Hepatocyte (in vitro differentiated cells): Measurements from ENCODE around the gene ITSN1. TPM values are rescaled to one million over a fixed set of nuclear protein-coding genes. Genes with fewer than 3 reads are reported as not detected.
A peak's percentile ranks its signal among the peaks of the same experiment; 100 is the strongest.

ENCODE experiments used
- DNase-seq: peaks from one replicate; pipeline ENCODE4 v3.0.0-alpha.2; 2016; ENCODE audit warnings: low spot score
- H2AFZ ChIP-seq: fragments of 200-600 bp; sonication (generic); 2 replicates; pipeline ENCODE4 v1.6.0; 2016; ENCODE audit warnings: antibody characterized with exemption, mild to moderate bottlenecking
- H3K27ac ChIP-seq: fragments of 200-600 bp; sonication (generic); 2 replicates; pipeline ENCODE4 v1.5.1; 2016; ENCODE audit warnings: mild to moderate bottlenecking
- H3K27me3 ChIP-seq: fragments of 200-600 bp; sonication (generic); 2 replicates; pipeline ENCODE4 v1.6.1; 2016
- H3K36me3 ChIP-seq: fragments of 200-600 bp; sonication (generic); replicated peaks from 2 replicates; pipeline ENCODE4 v1.5.1; 2016; ENCODE audit warnings: low read depth; ENCODE audit not compliant: insufficient read depth
- H3K4me1 ChIP-seq: fragments of 200-600 bp; sonication (generic); 2 replicates; pipeline ENCODE4 v1.5.1; 2016; ENCODE audit warnings: mild to moderate bottlenecking, moderate library complexity; ENCODE audit not compliant: insufficient read depth
- H3K4me2 ChIP-seq: fragments of 200-600 bp; sonication (generic); 2 replicates; pipeline ENCODE4 v1.6.0; 2016
- H3K4me3 ChIP-seq: fragments of 200-600 bp; sonication (generic); 2 replicates; pipeline ENCODE4 v1.5.1; 2016; ENCODE audit warnings: mild to moderate bottlenecking
- H3K79me2 ChIP-seq: fragments of 200-600 bp; sonication (generic); 2 replicates; pipeline ENCODE4 v1.6.0; 2017; ENCODE audit warnings: mild to moderate bottlenecking
- H3K9me2 ChIP-seq: fragments of 200-600 bp; sonication (generic); replicated peaks from 2 replicates; pipeline ENCODE4 v1.6.0; 2017; ENCODE audit warnings: mild to moderate bottlenecking; ENCODE audit not compliant: insufficient read depth
- H3K9me3 ChIP-seq: fragments of 200-600 bp; sonication (generic); 2 replicates; pipeline ENCODE4 v1.5.1; 2016; ENCODE audit warnings: low read depth, mild to moderate bottlenecking
- H4K20me1 ChIP-seq: fragments of 200-600 bp; sonication (generic); 2 replicates; pipeline ENCODE4 v1.6.0; 2016; ENCODE audit warnings: mild to moderate bottlenecking; ENCODE audit not compliant: insufficient read depth, poor library complexity, severe bottlenecking
- EZH2 ChIP-seq: fragments of 200-600 bp; sonication (generic); IDR thresholded peaks from 2 replicates; pipeline ENCODE4 v1.6.1; 2016; ENCODE audit warnings: antibody characterized with exemption, mild to moderate bottlenecking, borderline replicate concordance
- EZH2phosphoT487 ChIP-seq: fragments of 200-600 bp; sonication (generic); IDR thresholded peaks from one replicate; pipeline ENCODE4 v1.6.1; 2018; ENCODE audit warnings: antibody characterized with exemption, mild to moderate bottlenecking, low read depth, moderate library complexity; ENCODE audit not compliant: unreplicated experiment, severe bottlenecking
- WGBS: methylation state at CpG from one replicate; pipeline ENCODE4 v1.1.6; 2016; ENCODE audit warnings: low lambda C conversion rate; ENCODE audit errors: missing lambda C conversion rate; 5-methylcytosine and 5-hydroxymethylcytosine counted together
- polyA plus RNA-seq: library from polyadenylated mRNA; unstranded; fragments of >200 nt; fragmentation: Nextera tagmentation; extraction: Ambion mirVana; gene quantifications from 2 replicates; pipeline ENCODE4 v1.2.1, GENCODE V29; 2016
- total RNA-seq: library from RNA; depleted of rRNA; stranded (reverse); fragments of >200 nt; gene quantifications from 2 replicates; pipeline ENCODE4 v1.2.3, GENCODE V29; 2014
- TF ChIP-seq, protein P1 (sequence below): fragments of 200-600 bp; sonication (generic); IDR thresholded peaks from 2 replicates; pipeline ENCODE4 v1.5.1; 2016; ENCODE audit warnings: antibody characterized with exemption, mild to moderate bottlenecking; ENCODE audit not compliant: poor library complexity

ITSN1 gene
- total and polyA plus RNA-seq, 2 experiments from 2014 or later: 43.6 to 46.0 TPM

DNA sequence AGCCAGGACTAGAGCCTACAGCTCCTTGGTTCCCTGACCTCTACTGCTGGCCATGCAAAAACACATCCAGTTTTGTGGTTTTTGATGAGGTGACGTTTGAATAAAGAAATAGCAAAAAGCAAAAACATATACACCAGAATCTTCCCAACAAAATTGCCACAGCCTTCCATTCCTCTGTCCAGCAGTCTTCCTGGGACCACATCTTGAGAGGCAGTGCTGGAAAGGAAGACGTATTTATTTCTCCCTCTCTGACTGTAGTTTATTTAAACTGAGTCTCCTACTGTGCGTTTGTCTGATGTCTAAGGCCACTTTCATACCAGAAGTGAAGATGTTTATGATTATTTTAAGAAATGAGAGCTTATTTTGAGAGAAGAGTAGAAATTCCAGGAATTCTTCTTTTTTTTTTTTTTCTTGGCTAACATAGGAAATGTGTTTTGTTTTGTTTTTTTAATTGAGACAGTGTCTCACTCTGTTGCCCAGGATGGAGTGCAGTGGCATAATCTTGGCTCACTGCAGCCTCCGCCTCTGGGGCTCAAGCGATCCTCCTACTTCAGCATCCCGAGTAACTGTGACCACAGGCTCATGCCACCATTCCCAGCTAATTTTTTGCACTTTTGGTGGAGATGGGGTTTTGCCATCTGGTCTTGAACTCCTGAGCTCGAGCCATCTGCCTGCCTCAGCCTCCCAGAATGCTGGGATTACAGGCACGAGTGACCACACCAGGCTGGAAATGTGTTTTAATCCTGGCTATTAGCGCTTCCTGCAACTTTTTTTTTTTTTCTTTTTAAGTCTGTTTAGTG, 118.5 kb downstream of the ITSN1 start:
- H3K4me3 ChIP-seq: no peak overlapping the region
- H3K4me1 ChIP-seq: peaks cover 10% of the 10 kb centered on the region
- no peaks in the 10 kb centered on the region for H3K9me2 ChIP-seq
- H3K27ac ChIP-seq: peak overlapping the region; percentile 79
- H3K9me3 ChIP-seq: no peaks in the 10 kb centered on the region
- no peaks in the 10 kb centered on the region for H3K27me3 ChIP-seq
- DNase-seq: no peak
- no peak for TF ChIP-seq EZH2phosphoT487
- TF ChIP-seq EZH2: no peak
- TF ChIP-seq, protein P1, sequence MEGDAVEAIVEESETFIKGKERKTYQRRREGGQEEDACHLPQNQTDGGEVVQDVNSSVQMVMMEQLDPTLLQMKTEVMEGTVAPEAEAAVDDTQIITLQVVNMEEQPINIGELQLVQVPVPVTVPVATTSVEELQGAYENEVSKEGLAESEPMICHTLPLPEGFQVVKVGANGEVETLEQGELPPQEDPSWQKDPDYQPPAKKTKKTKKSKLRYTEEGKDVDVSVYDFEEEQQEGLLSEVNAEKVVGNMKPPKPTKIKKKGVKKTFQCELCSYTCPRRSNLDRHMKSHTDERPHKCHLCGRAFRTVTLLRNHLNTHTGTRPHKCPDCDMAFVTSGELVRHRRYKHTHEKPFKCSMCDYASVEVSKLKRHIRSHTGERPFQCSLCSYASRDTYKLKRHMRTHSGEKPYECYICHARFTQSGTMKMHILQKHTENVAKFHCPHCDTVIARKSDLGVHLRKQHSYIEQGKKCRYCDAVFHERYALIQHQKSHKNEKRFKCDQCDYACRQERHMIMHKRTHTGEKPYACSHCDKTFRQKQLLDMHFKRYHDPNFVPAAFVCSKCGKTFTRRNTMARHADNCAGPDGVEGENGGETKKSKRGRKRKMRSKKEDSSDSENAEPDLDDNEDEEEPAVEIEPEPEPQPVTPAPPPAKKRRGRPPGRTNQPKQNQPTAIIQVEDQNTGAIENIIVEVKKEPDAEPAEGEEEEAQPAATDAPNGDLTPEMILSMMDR: no peak
- no peaks in the 10 kb centered on the region for H4K20me1 ChIP-seq
- H3K4me2 ChIP-seq: peak overlapping the region; percentile 5
- WGBS: 61% methylated on average over 9 of the region's 9 CpGs
- H3K36me3 ChIP-seq: no peaks in the 10 kb centered on the region
- H3K79me2 ChIP-seq: no peaks in the 10 kb centered on the region
- H2AFZ ChIP-seq: no peak overlapping the region

- Histone ChIP-seq H3K9me3 (no peaks in the 10 kb centered on the region), H3K27ac (peak overlapping the region; percentile 79), H3K27me3 (no peaks in the 10 kb centered on the region), H3K36me3 (no peaks in the 10 kb centered on the region), H2AFZ (no peak overlapping the region), H3K79me2 (no peaks in the 10 kb centered on the region), H3K4me2 (peak overlapping the region; percentile 7), H3K9me2 (no peaks in the 10 kb centered on the region), H3K4me3 (no peak overlapping the region), H3K4me1 (peaks cover 10% of the 10 kb centered on the region), H4K20me1 (no peaks in the 10 kb centered on the region)
- TF ChIP-seq, protein P1: peak; percentile 8
- TF ChIP-seq EZH2 (no peak), EZH2phosphoT487 (no peak)
- WGBS: 30% methylated on average over 6 of the region's 6 CpGs
- peak; percentile 79 for DNase-seq
These were observed 119.2 kb downstream of the ITSN1 start for GRCh38 chr21:33761441-33762036.

GRCh38 chr21:33762803-33763581, 120.7 kb downstream of the ITSN1 start:
- TF ChIP-seq, protein P1: no peak
- TF ChIP-seq EZH2 (no peak), EZH2phosphoT487 (no peak)
- Histone ChIP-seq H3K27me3 (no peaks in the 10 kb centered on the region), H3K9me3 (no peaks in the 10 kb centered on the region), H3K4me3 (no peak overlapping the region), H3K36me3 (no peaks in the 10 kb centered on the region), H3K79me2 (no peaks in the 10 kb centered on the region), H2AFZ (no peak overlapping the region), H4K20me1 (no peaks in the 10 kb centered on the region), H3K27ac (no peak overlapping the region), H3K4me2 (no peak overlapping the region), H3K9me2 (no peaks in the 10 kb centered on the region), H3K4me1 (peaks cover 10% of the 10 kb centered on the region)
- no peak for DNase-seq
- WGBS: 98% methylated on average over 9 of the region's 9 CpGs
